Stimulated activated naive CD8-positive, alpha-beta T cell treated with anti-CD3 and anti-CD28 coated beads, Interleukin-15, amount 100 ng/mL, for 72 hours (primary cell): ENCODE data around the gene PPP2R5B.

Experiments used
- ATAC-seq: fragments of 150-1000 bp; cut with Tn5 transposase; 2 replicates; pipeline ENCODE4 v1.10.0; 2021; ENCODE audit warnings: mild to moderate bottlenecking, moderate library complexity
- DNase-seq, 2 donors: peaks; one replicate each; pipeline ENCODE4 v3.0.0; 2021 to 2022
- H3K27ac Mint-ChIP-seq, 2 donors: one replicate each; pipeline ENCODE4 v1.8.0; 2022; ENCODE audit warnings: mild to moderate bottlenecking in 2 of 2, mixed read lengths in 2 of 2, moderate library complexity in 2 of 2
- H3K27me3 Mint-ChIP-seq: one replicate; pipeline ENCODE4 v1.8.0; 2022; ENCODE audit warnings: mixed read lengths
- H3K4me1 Mint-ChIP-seq: one replicate; pipeline ENCODE4 v1.8.0; 2022; ENCODE audit warnings: mild to moderate bottlenecking, mixed read lengths
- H3K4me3 Mint-ChIP-seq, 2 donors: one replicate each; pipeline ENCODE4 v1.8.0; 2022; ENCODE audit warnings: mild to moderate bottlenecking in 2 of 2, mixed read lengths in 2 of 2, moderate library complexity in 1 of 2
- H3K9me3 Mint-ChIP-seq, 2 donors: one replicate each; pipeline ENCODE4 v1.8.0; 2022; ENCODE audit warnings: mixed read lengths in 2 of 2

PPP2R5B gene

DNA sequence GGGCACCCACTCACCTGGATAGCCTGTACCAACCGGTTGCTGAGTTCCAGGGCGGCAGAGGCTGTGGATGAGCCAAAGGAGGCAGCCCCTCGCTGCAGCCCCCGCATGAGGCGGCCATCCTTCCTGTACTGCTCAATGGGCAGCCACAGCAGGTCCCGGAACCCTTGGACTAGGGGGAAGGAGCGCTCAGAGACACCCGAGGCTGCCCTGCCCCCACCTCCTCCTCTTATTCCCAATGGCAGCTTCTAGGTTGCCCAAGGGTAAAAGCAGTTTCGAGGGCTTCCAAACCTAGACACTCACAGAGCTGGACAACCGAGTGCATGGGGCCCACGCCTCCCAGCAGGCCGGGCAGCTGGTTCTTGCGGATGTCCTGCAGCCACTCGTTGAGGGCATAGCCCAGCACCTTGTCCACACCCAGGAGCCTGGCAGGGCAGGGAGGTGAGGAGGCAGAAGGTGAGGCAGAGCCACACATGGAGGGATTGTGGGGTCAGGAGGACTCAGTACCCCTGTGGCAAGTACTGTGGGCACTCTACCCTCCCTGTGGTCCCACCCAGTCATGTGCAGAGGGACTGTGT, 28.0 kb upstream of the PPP2R5B start:
- H3K9me3 Mint-ChIP-seq: no peaks in the 10 kb centered on the region
- DNase-seq (no peak), ATAC-seq (no peak)
- no peak overlapping the region for H3K27ac Mint-ChIP-seq
- H3K27me3 Mint-ChIP-seq: no peaks in the 10 kb centered on the region
- no peak overlapping the region for H3K4me3 Mint-ChIP-seq
- H3K4me1 Mint-ChIP-seq: peaks cover 33% of the 10 kb centered on the region

DNA sequence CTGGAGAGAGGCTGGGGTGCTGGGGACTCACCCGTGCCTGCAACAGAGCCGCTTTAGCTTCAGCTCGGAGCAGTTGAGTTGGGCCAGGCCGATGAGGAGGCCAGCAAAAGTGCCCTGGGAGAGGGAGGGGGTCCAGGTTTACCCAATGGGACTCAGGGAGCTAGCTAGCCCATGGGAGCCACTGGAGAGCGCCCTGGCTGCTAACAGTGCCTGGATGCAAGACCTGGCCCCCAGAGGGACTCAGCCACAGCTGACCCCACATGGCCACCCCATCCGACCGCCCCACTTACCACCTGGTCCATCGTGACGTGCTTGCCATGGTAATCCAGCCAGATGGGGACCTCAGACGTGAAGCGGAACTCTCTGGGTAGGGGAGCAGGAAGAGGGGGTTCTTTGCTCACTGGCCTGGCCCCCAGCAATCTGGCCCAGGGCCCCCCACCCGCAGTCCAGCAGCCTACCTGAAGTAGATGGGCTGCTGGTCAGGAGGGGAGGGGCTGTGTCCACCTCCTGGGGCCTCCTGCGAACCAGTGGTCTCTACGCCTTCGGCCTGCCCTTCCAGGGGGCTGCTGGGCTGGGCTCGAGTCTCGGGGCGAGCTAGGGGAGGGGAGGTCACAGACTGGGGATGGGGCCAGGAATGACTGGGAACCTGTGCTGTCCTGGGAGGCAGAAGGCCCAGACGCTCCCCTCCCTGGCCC, 27.0 kb upstream of the PPP2R5B start:
- H3K9me3 Mint-ChIP-seq: no peaks in the 10 kb centered on the region
- H3K4me1 Mint-ChIP-seq: peaks cover 39% of the 10 kb centered on the region
- no peaks in the 10 kb centered on the region for H3K27me3 Mint-ChIP-seq
- no peak for DNase-seq
- H3K4me3 Mint-ChIP-seq: no peak overlapping the region
- H3K27ac Mint-ChIP-seq: no peak overlapping the region
- no peak for ATAC-seq

- Mint-ChIP-seq H3K4me3 (no peak overlapping the region), H3K9me3 (no peaks in the 10 kb centered on the region), H3K4me1 (peaks cover 39% of the 10 kb centered on the region), H3K27me3 (no peaks in the 10 kb centered on the region), H3K27ac (peak overlapping the region in 1 of 2 donors; percentile 84)
- DNase-seq (no peak), ATAC-seq (no peak)
These were observed 26.4 kb upstream of the PPP2R5B start for GRCh38 chr11:64898076-64898445.

- no peak overlapping the region for H3K27ac Mint-ChIP-seq
- peaks cover 39% of the 10 kb centered on the region for H3K4me1 Mint-ChIP-seq
- H3K4me3 Mint-ChIP-seq: no peak overlapping the region
- H3K27me3 Mint-ChIP-seq: no peaks in the 10 kb centered on the region
- ATAC-seq (no peak), DNase-seq (no peak)
- no peaks in the 10 kb centered on the region for H3K9me3 Mint-ChIP-seq
These were observed 25.9 kb upstream of the PPP2R5B start for GRCh38 chr11:64898541-64898940.

GRCh38 chr11:64900263-64900678, 24.2 kb upstream of the PPP2R5B start:
- DNase-seq (peak; percentile 54 to 67), ATAC-seq (peak; percentile 97)
- Mint-ChIP-seq H3K4me3 (peak overlapping the region; percentile 7 to 53), H3K27me3 (no peaks in the 10 kb centered on the region), H3K4me1 (peaks cover 29% of the 10 kb centered on the region), H3K27ac (peak overlapping the region; percentile 4 to 40), H3K9me3 (no peaks in the 10 kb centered on the region)

DNA sequence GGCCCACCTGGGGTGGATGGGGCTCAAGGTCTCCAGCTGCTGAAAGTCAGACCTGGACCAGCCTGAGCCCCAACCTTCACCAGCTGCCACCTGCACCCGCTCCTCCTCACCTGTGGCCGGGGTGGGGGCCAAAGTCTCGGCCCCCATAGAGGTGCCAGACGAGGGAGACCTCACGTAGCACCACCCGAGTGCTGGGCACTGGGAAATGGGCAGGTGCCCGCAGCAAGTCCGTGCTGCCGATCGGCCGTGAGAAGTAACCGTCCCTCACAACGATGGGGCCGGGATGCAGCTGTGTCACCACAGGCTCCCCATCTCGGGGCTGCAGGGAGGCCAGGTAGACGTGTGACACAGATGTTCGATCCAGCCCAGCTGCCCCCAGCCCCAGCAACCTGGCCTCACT, 23.7 kb upstream of the PPP2R5B start:
- Mint-ChIP-seq H3K4me3 (no peak overlapping the region), H3K27me3 (no peaks in the 10 kb centered on the region), H3K9me3 (no peaks in the 10 kb centered on the region), H3K27ac (no peak overlapping the region), H3K4me1 (peaks cover 29% of the 10 kb centered on the region)
- DNase-seq: no peak
- no peak for ATAC-seq

- no peak for ATAC-seq
- H3K4me3 Mint-ChIP-seq: no peak overlapping the region
- peak overlapping the region in 1 of 2 donors; percentile 35 for H3K27ac Mint-ChIP-seq
- H3K27me3 Mint-ChIP-seq: no peaks in the 10 kb centered on the region
- DNase-seq: no peak
- H3K9me3 Mint-ChIP-seq: no peaks in the 10 kb centered on the region
- peaks cover 29% of the 10 kb centered on the region for H3K4me1 Mint-ChIP-seq
These were observed 22.2 kb upstream of the PPP2R5B start for GRCh38 chr11:64902102-64902900.

DNA sequence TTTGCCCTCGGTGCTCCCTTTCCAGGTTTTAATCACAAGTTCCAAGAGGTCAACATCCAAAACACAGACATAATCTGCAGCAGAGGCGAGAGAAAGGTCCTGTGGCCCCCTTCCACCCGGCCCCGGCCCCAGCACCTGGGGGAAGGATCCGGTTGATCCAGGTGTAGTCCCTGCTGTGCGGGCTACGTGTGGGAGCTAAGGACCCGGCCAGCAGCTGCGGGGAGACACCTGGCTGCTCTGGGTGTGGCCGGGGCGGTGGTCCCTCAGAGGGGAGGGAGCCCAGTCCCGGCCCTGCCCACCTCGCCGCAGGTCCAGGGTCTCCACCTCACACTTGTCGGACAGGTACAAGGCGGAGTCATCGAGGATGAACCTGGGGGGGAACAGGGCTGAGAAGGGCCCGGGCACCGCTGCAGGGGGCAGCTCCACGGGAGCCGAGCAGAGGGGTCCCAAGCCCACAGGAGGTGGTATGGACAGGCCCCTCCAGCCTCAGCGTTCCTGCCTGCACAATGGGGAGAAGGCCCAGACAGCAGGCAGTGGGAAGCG, 21.1 kb upstream of the PPP2R5B start:
- Mint-ChIP-seq H3K9me3 (no peaks in the 10 kb centered on the region), H3K4me3 (no peak overlapping the region), H3K27ac (no peak overlapping the region), H3K4me1 (peaks cover 29% of the 10 kb centered on the region), H3K27me3 (no peaks in the 10 kb centered on the region)
- ATAC-seq (no peak), DNase-seq (no peak)

DNA sequence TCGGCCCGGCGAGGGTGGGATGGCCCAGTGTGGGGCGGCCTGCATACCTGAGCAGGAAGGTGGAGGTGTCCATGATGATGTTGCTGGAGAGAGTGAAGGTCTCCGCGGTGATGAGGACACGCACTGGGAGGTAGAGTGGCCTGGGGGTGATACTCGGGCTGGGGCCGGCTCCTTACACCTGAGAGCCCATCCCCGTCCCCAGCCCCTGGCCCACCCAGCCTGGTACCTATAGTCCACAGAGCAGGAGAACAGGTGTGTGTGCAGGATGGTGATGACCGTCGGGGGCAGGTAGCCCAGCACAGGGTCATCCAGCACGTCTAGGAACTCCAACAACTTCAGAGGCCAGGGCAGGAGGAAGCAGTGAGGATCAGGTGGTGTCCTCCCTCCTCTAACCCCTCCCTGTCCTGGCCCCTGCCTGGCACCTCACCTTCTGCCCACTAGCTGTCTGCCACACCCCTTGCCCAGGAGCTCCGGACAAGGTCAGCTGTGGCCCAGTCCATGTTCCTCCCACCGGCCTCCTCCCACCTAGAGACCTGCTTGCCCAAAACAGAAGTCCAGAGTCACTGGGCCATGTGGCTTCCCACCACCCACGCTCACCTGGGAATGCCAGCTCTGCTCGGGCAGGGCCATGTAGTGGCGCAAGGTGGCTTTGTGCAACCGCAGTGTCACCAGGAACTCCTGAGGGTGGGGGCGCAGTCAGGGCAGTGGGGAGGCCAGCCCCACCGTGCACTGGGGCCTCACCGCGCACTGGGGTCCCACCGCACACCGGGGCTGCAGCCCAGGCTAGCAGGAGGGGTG, 18.8 kb upstream of the PPP2R5B start:
- DNase-seq (no peak), ATAC-seq (peak; percentile 24)
- no peak overlapping the region for H3K4me3 Mint-ChIP-seq
- no peaks in the 10 kb centered on the region for H3K9me3 Mint-ChIP-seq
- peaks cover 13% of the 10 kb centered on the region for H3K4me1 Mint-ChIP-seq
- H3K27me3 Mint-ChIP-seq: no peaks in the 10 kb centered on the region
- H3K27ac Mint-ChIP-seq: no peak overlapping the region

DNA sequence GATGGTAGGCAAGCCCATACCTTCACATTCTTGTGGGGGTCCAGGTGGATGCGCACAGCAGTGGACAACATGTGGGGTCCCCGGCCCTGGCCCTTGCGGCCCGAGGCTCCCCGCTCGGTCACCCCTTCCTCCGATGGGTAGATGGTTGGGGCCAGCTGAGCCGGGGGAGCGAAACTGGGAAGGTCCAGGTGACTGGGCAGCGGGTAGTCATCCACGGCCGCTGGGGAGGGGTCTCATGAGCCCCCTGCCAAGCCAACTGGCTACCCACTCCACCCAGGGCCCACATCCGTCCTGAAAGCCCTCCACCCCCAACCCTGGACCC, 18.2 kb upstream of the PPP2R5B start:
- no peaks in the 10 kb centered on the region for H3K27me3 Mint-ChIP-seq
- ATAC-seq (no peak), DNase-seq (no peak)
- H3K9me3 Mint-ChIP-seq: no peaks in the 10 kb centered on the region
- no peak overlapping the region for H3K4me3 Mint-ChIP-seq
- H3K4me1 Mint-ChIP-seq: peaks cover 9% of the 10 kb centered on the region
- H3K27ac Mint-ChIP-seq: no peak overlapping the region

GRCh38 chr11:64908766-64909165, 15.7 kb upstream of the PPP2R5B start:
- DNase-seq: no peak
- H3K4me1 Mint-ChIP-seq: no peaks in the 10 kb centered on the region
- no peaks in the 10 kb centered on the region for H3K9me3 Mint-ChIP-seq
- ATAC-seq: no peak
- no peak overlapping the region for H3K4me3 Mint-ChIP-seq
- no peaks in the 10 kb centered on the region for H3K27me3 Mint-ChIP-seq
- peak overlapping the region in 1 of 2 donors; percentile 4 for H3K27ac Mint-ChIP-seq

- no peak for ATAC-seq
- Mint-ChIP-seq H3K9me3 (no peaks in the 10 kb centered on the region), H3K4me3 (no peak overlapping the region), H3K4me1 (peaks cover 6% of the 10 kb centered on the region), H3K27ac (peak overlapping the region in 1 of 2 donors; percentile 53), H3K27me3 (no peaks in the 10 kb centered on the region)
- no peak for DNase-seq
These were observed 14.7 kb upstream of the PPP2R5B start for GRCh38 chr11:64909653-64910343.

DNA sequence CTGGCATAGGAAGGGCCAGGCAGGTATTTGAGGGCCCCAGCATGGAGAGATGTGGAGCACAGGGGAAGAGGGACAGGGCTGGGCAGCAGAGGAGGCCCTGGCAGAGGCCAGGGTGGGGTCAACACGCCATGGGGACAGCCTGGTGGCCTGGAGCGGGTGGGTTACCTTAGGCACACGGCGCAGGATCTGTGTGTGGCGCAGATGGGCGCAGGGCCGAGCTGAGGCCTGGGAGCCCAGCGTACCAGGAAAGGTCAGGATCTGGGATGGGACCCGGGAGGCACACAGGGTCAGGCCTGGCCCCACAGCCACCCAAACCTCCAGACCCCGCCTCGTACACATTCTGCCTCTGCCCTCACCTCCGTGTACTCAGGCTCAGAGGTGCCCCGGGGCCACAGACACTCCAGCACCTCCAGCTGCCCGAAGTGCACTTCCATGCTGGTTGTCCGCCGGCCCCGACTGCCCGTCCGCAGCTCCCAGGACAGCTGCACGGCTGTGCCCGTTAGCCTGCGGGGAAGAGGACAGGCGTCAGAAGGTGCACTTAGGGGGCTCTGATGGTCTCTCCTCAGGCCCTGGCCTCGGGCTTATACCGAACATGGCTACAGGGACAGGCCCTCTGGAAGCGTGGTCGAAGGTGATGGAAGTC, 13.9 kb upstream of the PPP2R5B start:
- Mint-ChIP-seq H3K9me3 (no peaks in the 10 kb centered on the region), H3K27ac (no peak overlapping the region), H3K27me3 (no peaks in the 10 kb centered on the region), H3K4me3 (no peak overlapping the region), H3K4me1 (peaks cover 13% of the 10 kb centered on the region)
- ATAC-seq (no peak), DNase-seq (no peak)

GRCh38 chr11:64911142-64911541, 13.3 kb upstream of the PPP2R5B start:
- H3K27me3 Mint-ChIP-seq: no peaks in the 10 kb centered on the region
- H3K4me3 Mint-ChIP-seq: no peak overlapping the region
- ATAC-seq (no peak), DNase-seq (no peak)
- no peaks in the 10 kb centered on the region for H3K9me3 Mint-ChIP-seq
- H3K27ac Mint-ChIP-seq: peak overlapping the region in 1 of 2 donors; percentile 63
- peaks cover 19% of the 10 kb centered on the region for H3K4me1 Mint-ChIP-seq

- Mint-ChIP-seq H3K9me3 (no peaks in the 10 kb centered on the region), H3K4me1 (peaks cover 25% of the 10 kb centered on the region), H3K4me3 (no peak overlapping the region), H3K27me3 (no peaks in the 10 kb centered on the region), H3K27ac (no peak overlapping the region)
- DNase-seq (no peak), ATAC-seq (no peak)
These were observed 12.8 kb upstream of the PPP2R5B start for GRCh38 chr11:64911689-64912088.
